ENCODE results near the gene MED17. TPM values are rescaled to one million over a fixed set of nuclear protein-coding genes. Genes with fewer than 3 reads are reported as not detected.

The MED17 gene
- polyA plus RNA-seq, 1 donor = 19.8 TPM

- no peak for DNase-seq (ENCODE audit: low read depth)
Measured at GRCh38 chr11:93817426-93818348, 33.6 kb downstream of the MED17 start.

- DNase-seq (ENCODE audit: low read depth) = no peak
Measured at GRCh38 chr11:93819966-93820695, 36.0 kb downstream of the MED17 start.

DNA sequence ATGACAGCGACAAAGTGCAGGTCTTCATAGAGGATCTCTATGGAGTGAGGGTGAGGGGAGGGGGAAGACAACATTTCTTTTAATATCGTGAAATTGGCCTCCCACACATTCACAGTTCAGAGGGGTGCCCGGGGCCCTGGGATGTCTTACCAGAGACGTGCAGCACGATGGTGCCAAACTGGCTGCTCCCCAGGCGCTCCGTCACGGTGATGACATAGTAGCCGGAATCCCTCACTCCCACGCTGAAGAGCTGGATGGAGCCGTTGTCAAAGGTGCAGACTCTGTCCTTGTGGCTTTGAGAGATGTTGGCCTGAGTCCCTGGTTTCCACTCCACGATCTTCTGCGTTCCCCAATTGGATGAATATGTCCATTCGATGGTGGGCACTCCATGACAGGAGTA lies 36.8 kb downstream of the MED17 start:
- DNase-seq (ENCODE audit: low read depth) = no peak

DNA sequence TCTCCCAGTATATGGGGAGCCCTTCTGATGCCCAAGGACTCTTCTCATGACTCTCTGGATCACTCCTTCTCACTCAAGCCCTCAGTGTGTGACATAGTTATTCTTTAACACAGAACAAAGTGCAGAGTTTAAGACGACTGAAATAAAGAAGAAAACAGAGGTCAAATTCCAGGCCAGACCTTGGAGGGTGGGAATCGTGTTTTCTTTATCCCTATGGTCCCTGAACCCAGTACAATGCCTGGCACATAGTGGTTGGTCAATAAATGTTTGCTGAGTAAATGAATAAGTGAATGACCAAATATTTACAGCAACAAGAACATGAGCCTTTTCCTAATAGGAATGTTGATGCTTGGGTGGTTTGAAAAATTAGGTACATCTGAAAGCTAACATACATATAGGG lies 37.5 kb downstream of the MED17 start:
- no peak for DNase-seq (ENCODE audit: low read depth)

DNA sequence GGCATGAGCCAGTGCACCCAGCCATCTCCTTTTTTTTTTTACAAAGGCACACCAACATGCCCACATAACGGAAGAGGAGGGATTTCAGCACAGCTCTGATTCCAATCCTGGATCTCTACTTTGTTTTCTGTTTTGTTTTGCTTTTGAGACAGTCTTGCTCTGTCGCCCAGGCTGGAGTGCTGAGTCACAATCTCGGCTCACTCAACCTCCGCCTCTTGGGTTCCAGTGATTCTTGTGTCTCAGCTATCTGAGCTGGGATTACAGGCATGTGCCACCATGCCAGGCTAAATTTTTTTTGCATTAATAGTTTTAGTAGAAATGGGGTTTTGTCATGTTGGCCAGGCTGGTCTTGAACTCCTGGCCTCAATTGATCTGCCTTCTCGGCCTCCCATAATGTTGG lies 38.3 kb downstream of the MED17 start:
- DNase-seq (ENCODE audit: low read depth) = no peak

GRCh38 chr11:93823210-93823609 lies 39.1 kb downstream of the MED17 start:
- no peak for DNase-seq (ENCODE audit: low read depth)

- DNase-seq (ENCODE audit: low read depth) = no peak
Measured at GRCh38 chr11:93827363-93827762, 43.3 kb downstream of the MED17 start.

- DNase-seq (ENCODE audit: low read depth) = no peak
Measured at GRCh38 chr11:93829598-93829997, 45.5 kb downstream of the MED17 start.

DNA sequence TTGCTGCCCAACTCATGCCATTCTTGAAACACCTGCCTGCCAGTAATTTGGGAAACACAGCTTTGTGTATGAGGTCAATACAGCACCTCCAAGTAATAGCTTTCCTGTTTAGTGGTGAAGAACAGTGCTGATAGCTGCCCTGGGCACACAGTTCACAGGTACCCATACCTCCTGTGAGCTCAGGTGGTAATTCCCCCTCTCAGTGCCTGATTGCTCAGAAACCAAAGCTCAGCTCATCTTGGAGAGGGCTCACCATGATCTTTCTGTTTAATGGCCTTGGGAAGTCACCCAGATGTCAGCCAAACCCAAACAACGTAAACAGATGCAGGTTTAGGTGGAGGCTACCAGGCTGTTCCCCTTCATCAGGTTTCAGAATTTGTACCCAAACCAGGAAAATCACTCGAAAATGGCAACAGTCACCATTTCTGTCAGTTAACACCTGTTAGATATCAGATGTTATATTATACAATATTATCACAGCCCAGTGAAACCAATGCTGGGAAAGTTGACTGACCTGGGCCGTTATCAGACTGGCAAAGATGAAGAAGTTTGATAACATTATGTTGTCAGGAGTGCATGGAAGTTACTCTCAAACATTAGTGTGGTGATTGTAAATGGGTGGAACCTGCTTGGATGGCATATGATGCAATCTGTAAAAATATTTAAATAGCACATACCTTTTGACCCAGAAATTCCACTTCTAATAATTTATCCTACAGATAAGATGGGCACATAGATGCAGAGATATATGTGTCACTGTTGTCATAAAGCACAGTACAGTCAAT lies 47.5 kb downstream of the MED17 start:
- no peak for DNase-seq (ENCODE audit: low read depth)

DNA sequence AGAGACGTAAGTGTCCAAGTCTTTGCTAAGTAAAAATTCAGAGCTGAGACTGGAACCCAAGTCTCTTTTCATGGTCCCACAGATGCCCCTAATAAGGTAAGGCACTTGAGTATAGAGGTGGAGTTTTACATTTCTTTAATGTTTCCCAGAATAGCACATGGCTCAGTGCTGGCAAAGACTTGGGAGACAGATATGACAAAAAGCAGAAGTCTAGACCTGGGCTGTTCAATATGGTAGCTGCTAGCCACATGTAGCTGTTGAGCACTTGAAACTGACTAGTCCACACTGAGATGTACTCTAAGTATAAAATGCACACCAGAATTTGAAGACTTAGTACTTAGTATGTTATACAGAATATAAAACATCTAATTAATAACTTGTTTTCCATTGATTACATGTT lies 48.7 kb downstream of the MED17 start:
- DNase-seq (ENCODE audit: low read depth) = no peak

DNA sequence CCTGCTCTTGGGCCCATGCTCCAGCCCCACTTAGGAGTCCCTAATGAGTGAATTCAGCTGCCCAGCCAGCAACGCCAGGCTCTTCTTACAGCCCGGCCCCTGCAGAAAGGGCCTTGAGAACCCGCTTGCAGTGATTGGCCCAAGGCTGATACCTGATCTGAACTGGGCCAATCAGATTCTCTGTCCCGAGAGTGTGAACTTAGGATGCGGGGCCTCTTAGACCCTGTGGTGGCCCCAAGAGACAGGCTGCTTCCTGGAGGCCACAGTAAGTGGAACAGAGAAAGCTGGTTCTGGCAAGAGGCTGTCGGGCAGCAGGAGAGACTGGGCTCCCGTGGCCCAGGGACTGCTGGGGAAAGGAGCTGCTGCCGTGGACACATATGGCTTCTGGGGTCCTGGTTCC lies 54.9 kb downstream of the MED17 start:
- no peak for DNase-seq (ENCODE audit: low read depth)

DNA sequence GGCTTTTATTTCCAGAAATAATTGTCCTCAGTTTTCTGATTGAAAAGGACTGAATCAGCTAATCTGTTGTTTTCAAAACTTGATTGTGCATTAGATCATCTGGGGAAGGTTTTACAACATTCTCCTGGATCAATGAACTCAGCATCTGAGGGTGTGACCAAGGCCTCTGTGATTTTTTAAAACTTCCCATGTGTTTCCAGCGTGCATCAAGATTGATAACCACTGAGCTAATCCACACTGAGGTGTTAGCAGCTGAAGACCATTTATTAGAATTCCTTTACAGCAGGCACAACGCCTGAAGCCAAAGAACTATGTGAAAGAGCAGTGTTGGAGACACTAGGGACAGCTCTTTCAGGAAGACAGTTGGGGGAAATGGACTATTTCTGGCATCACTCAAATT lies 56.1 kb downstream of the MED17 start:
- DNase-seq (ENCODE audit: low read depth) = no peak

DNA sequence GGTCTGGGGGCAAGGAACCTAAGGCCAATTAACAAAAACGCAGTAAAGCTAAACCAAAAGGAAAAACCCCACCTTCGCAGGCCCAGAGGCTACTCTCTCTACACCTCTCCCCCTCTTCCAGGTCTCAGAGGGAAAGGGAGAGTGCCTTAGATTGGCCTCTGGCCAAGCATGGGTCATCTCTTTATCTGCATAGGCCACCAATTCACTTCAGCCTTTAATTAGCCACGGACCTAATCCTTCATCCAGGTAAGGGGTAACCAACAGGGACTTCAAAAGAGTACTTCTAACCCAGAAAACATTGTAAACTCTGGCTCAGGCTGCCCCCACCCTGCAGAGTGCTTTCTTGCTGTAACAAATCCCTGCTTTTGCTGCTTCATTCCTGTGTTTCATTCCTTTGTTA lies 56.9 kb downstream of the MED17 start:
- DNase-seq (ENCODE audit: low read depth) = no peak

GRCh38 chr11:93841446-93841845 lies 57.4 kb downstream of the MED17 start:
- no peak for DNase-seq (ENCODE audit: low read depth)

DNA sequence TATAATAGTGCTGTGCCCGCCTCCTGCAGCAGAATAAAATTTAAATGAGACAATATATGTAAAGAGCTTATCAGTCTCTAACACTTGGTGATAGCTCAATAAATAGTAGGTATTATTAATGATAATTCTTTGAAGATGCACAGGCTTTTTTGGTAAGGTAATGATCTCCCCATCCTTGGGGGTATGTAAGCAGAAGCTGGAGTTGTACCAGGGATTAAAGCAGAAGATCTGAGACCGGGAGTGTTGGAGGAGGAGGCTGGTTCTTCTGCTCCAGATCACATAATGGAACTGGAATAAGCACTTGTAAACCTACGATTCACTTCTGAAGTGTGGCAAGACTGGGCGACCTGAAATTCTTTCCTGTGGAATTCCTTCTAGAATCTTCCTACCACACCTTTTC lies 58.0 kb downstream of the MED17 start:
- no peak for DNase-seq (ENCODE audit: low read depth)

GRCh38 chr11:93842461-93842860 lies 58.4 kb downstream of the MED17 start:
- DNase-seq (ENCODE audit: low read depth) = no peak

DNA sequence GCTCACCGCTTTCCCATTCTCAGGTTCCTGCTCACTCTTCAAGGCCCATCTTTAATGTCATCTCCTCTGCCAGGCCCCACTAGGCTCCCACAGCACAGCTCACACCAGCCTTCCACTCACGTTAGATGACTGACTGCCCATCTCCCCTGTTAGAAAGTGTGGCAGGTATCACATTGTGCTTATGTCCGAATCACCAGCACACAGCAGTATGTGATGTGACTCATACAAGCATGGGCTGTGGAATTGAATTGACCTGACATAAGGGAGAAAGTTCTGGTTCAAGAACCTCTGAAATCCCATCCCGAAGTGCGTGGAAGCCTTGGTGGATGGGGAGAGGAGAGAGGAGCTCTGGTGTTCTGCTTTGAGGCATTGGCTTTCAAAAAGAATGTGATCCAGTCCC lies 59.8 kb downstream of the MED17 start:
- DNase-seq (ENCODE audit: low read depth) = no peak

GRCh38 chr11:93844568-93844967 lies 60.5 kb downstream of the MED17 start:
- DNase-seq (ENCODE audit: low read depth) = no peak

DNA sequence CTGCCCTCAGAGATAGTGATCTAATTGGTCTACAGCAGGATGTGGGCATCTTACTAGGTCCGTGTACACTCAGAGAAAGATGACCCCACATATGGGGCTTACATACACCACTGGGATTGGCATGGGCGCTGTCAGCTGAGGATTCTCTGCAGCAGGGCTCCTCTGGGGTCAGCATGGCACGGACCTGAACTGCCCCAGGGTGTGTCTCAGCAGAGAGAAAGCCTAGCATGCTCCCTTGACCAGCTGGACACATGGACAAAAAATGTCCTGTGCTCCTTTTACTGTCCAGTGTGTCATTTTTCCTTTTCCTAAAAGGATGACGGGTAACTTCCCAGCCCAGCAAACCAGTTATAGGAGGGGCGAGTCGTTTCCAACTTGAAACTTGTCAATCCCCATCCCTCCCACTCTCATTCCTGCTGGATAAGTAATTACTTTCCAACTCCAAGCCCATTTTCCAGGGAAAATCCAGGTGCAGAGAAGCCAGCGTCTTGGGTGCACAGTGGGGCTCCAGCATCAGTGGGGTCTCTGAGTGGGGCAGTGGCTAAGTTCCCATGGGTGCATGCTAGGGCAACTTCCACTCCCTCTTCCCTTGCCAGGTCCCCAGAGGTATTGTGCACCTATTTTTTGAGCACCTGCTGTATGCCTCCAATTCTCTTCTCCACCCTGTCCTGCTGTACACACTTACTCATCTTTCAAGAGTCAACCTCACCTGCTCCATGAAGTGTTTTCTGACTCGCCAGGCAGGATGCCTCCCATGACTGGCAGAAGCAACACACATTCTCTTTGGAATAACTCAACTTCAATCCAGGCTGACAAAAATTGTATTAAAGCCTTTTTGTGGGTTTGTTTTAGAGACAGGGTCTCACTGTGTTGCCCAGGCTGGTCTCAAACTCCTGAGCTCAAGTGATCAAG lies 61.4 kb downstream of the MED17 start:
- no peak for DNase-seq (ENCODE audit: low read depth)

- no peak for DNase-seq (ENCODE audit: low read depth)
Measured at GRCh38 chr11:93846411-93846810, 62.3 kb downstream of the MED17 start.

DNA sequence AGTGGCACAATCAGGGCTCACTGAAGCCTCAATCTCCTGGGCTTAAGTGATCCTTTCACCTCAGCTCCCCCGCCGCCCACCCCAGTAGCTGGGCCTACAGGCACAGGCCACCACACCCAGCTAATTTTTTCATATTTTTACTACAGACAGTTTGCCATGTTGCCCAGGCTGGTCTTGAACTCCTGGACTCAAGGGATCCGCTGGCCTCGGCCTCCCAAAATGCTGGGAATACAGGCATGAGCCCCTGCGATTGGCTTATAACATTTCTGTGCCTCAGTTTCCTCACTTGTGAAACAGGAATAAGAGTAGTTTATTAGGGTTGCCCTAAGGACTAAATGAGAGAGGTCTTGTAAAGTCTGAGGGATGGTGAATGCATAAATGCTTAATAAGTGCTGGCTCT lies 65.1 kb downstream of the MED17 start:
- DNase-seq (ENCODE audit: low read depth) = no peak
